Breast epithelium (tissue), 3 donors: ENCODE results near the gene INPP5F.
"Not testable (repeated sequence)": the region's sequence is repeated elsewhere in the genome, so short reads cannot be mapped to it uniquely, and the experiment has no call there.

Source experiments
- POLR2A ChIP-seq: fragments of 450-650 bp; IDR thresholded peaks from one replicate; pipeline ENCODE4 v1.6.1; 2016; ENCODE audit warnings: antibody characterized with exemption, mild to moderate bottlenecking, moderate library complexity
- TF ChIP-seq, protein P1 (sequence below), 3 donors: fragments of 450-650 bp; IDR thresholded peaks; one replicate each; pipeline ENCODE4 v1.5.1; 2016 to 2017; ENCODE audit warnings: antibody characterized with exemption in 3 of 3, mild to moderate bottlenecking in 3 of 3, moderate library complexity in 3 of 3

DNA sequence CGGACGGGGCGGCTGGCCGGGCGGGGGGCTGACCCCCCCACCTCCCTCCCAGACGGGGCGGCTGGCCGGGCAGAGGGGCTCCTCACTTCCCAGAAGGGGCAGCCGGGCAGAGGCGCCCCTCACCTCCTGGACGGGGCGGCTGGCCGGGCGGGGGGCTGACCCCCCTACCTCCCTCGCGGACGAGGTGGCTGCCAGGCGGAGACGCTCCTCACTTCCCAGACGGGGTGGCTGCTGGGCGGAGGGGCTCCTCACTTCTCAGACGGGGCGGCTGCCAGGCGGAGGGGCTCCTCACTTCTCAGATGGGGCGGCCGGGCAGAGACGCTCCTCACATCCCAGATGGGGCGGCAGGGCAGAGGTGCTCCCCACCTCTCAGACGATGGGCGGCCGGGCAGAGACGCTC, 69.3 kb downstream of the INPP5F start:
- TF ChIP-seq, protein P1, sequence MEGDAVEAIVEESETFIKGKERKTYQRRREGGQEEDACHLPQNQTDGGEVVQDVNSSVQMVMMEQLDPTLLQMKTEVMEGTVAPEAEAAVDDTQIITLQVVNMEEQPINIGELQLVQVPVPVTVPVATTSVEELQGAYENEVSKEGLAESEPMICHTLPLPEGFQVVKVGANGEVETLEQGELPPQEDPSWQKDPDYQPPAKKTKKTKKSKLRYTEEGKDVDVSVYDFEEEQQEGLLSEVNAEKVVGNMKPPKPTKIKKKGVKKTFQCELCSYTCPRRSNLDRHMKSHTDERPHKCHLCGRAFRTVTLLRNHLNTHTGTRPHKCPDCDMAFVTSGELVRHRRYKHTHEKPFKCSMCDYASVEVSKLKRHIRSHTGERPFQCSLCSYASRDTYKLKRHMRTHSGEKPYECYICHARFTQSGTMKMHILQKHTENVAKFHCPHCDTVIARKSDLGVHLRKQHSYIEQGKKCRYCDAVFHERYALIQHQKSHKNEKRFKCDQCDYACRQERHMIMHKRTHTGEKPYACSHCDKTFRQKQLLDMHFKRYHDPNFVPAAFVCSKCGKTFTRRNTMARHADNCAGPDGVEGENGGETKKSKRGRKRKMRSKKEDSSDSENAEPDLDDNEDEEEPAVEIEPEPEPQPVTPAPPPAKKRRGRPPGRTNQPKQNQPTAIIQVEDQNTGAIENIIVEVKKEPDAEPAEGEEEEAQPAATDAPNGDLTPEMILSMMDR (IDR thresholded peaks at IDR 0.05) = not testable (repeated sequence)
- not testable (repeated sequence) for TF ChIP-seq POLR2A
